ENCODE measurements around the gene DNAAF5.
A peak's percentile ranks its signal among the peaks of the same experiment; 100 is the strongest.

The DNAAF5 gene
- total RNA-seq: 8.9 to 14.5 (median 10.9) reads per million in 4 donors

DNA sequence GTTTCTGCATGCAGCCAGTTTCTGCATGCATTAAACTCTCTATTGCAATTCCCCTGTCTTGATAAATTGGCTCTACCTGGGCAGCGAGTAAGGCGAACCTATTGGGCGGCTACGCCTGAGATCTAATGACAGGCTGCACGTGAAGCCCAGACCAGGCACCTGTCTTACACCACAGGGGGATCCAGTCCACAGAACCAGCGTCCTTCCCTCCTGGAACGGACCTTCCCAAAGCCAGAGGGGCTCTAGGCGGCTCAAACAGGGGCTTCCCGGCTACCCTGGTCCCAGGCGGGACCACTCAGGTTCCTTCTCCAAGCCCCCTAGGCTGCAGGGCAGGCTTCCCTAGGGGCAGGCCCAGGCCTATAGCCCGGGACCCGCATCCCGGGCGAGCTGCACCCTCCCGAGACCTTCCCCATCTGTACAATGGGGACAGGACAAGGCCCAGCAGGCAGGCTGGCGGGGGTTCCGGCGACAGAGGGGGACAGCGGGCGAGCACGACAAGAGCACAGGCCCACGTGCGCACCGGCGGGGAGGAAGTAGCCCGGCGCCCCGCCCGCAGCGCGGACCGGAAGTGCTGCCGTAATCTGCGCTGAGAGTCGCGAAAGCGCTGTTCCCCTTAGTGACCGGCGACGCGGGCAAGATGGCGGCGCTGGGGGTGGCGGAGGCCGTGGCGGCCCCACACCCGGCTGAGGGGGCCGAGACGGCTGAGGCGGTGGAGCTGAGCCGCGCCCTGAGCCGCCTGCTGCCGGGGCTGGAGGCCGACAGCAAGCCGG, at the start of gene DNAAF5:
Gene DNAAF5 (plus strand): TSS at position 616 of the 770 bp plus-strand sequence. CDS start 22 bp downstream, at position 638.
- DNase-seq: peak; percentile 68 to 87 (median 78)

DNA sequence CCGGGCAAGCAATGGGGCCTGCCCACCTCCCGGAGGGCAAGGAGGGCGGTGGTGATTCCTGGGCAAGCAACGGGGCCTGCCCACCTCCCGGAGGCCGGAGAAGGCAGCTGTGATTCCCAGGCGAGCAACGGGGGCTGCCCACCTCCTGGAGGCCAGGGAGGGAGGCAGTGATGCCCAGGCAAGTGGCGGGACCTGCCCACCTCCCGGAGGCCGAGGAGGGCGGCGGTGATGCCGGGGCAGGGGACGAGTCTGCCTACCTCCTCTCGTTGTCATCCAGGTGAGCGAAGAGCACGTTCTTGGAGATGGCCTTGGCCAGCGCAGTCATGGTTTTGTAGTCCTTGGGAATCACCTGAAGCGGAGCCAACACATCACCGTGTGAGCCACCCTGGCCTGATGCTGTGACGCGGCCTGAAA, 49.5 kb upstream of the DNAAF5 start:
- no peak for DNase-seq

DNA sequence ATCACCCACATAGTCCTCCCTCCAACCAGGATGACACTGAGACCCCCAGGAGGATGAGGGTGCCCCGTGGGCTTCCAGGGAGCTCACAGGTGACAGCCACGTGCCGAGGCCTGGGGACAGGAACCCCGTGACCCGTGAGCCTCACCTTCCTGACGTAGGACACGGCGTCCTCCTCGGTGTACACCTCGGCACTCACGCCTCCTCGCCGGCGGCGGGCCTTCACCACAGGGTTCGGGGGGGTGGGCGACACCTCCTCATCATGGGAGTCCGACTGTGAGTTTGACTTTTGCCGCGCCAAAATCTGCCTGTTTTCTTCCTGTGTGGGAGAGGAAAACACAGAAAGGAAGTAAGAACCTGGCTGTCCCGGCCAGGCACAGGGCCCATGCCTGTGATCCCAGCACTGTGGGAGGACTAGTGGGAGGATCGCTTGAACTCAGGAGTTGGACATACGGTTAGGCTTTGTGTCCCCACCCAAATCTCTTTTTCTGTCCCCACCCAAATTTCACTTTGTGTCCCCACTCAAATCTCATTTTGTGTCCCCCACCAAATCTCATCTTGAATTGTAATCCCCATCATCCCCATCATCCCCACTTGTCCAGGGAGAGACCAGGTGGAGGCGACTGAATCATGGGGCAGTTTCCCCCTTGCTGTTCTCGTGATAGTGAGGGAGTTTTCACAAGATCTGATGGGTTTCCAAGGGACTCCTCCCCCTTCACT, 45.9 kb upstream of the DNAAF5 start:
- no peak for DNase-seq

DNA sequence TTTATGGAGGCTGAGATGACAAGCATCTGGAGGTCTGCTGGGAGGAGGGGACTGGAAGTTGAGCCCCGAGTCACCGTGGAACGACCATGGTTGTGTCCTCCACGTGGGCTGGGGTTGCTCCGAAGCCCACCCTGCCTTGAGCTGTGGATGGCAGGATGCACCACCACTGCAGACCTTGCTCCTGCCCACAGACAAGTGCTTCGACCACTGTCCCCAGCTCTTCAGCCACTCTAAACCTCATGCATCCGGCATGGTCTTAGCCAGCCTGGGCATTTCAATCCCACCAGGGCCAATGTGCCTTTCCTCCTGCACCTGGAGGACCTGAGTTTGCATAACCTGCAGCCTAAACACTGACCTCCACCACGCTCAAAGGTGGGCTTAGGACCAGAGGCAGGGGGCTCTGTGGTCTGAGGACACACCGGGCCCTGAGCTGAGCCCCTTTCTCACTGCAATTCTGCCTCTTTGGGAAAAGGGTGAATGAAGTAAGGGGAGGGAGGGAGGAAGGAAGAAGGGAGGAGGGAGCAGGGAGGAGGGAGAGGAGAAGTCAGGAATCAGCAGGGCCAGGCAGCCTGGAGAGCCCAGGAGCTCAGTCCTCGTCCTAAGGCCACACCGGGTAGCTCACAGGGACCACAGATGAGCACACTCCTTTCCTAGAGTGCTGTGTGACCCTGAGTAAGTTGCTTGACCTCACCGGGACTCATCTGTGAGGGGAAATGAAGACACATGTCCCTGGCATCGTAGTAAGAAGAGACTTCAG, 44.8 kb upstream of the DNAAF5 start:
- DNase-seq: no peak

DNA sequence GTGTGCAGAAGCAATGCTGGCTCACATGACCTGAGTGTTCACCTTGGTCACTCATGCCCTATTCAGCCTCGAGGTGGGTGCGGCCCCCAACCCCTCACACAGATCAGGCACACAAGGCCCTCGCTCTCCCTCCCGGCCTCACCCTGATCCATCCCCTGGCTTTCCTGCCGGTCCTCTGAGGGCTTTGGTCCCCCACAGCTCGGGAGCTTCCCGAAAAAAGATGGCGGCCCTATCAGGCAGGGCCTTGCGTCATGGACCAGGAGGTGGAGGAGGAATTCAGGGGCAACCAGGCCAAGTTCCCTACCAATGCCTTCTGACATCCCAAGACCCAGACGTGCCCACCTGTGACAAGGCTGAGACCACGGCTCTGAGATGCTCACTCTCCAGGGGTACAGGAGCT, 43.7 kb upstream of the DNAAF5 start:
- DNase-seq: no peak

DNA sequence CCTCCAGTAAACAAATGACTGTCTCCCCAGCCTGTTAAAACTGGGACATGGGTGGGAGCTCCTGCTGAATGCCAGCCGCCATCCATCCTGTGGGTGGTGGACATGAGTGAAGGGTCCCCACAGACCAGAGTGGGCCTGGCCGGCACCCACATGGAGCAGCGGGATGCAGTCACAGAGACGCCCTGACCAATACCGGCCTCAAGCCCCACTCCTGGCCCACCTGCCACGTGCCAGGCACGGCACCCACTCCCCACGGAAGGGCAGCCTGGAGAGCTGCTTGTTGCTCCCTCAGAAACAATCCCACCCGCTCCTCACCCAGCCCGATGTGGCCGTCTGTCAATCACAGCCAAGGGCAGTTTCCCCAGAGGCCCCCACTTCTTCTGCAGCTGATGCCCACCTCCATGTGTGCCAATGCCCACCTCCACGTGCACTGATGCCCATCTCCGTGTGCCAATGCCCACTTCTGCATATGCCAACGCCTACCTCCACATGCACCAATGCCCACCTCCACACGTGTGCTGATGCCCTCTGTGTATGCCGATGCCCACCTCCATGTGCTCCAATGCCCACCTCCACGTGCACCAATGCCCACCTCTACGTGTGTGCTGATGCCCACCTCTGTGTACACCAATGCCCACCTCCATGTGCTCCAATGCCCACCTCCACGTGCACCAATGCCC, 42.8 kb upstream of the DNAAF5 start:
- DNase-seq: no peak

DNA sequence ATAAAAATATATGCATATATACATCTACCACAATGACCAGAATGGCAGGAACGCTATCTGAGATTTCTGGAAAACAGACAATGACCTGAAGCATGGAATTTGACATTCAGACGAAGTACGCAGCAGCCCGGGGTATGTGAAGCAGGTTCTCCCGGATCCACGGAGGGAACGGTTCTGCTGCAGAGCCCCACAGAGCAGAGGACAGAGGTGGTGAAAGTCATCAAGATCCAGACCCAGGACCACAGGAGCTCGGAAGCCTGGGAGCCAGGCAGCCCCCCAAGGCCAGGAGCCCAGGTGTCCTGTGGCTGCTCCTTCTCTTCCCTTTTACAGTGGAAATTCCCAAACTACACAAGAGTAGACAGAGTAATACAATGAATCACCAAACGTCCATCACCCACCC, 42.1 kb upstream of the DNAAF5 start:
- DNase-seq: no peak

DNA sequence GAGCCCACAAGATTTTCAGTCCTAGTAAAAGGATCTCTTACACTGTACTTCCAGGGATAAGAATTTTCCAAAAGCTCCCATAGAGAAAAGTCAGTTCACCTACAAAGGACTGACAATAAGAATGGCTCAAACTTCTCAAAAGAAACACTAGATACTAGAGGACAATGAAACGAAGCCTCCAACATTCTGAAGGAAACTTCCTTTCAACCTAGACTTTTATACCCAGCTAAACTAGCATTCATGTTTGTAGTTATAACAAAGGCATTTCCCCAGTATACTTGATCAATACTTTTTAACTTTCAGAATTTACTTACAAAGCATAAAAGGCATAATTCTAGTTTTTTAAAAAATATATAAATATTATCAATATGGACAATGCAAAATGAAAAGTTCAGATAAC, 41.0 kb upstream of the DNAAF5 start:
- DNase-seq: no peak

DNA sequence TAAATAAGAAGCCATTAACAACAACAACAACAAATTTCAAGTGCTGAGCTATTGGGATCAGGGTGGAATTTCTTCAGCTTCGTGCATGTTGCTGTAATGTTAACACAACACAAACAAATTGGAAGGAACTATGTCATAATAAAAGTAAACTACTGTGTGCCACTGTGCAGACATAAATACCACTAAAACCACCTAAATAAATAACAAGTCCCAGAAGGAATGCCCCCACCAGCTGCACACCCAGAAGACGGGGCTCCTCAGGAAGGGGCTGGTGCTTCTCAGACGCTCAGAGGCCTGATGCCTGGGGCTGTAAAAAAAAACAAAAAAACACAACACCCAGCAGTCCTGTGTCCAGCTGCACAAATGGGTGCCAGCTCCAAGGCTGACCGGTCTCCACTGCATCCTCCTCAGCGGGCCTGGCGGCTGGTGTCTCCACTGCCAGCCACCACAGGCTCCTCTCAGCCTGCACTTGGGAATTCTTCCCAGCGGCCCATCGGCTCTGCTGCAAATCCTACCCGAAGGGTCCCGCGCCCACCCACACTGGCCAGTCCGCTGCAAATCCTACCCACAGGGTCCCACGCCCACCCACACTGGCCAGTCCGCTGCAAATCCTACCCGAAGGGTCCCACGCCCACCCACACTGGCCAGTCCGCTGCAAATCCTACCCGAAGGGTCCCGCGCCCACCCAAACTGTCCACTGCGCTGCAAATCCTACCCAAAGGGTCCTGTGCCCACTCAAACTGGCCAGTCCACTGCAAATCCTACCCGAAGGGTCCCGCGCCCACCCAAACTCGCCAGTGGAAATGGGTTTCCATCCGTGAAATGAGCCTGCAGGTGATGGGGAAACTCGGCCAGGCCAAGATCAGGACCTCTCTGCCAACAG, 35.8 kb upstream of the DNAAF5 start:
- DNase-seq: no peak

DNA sequence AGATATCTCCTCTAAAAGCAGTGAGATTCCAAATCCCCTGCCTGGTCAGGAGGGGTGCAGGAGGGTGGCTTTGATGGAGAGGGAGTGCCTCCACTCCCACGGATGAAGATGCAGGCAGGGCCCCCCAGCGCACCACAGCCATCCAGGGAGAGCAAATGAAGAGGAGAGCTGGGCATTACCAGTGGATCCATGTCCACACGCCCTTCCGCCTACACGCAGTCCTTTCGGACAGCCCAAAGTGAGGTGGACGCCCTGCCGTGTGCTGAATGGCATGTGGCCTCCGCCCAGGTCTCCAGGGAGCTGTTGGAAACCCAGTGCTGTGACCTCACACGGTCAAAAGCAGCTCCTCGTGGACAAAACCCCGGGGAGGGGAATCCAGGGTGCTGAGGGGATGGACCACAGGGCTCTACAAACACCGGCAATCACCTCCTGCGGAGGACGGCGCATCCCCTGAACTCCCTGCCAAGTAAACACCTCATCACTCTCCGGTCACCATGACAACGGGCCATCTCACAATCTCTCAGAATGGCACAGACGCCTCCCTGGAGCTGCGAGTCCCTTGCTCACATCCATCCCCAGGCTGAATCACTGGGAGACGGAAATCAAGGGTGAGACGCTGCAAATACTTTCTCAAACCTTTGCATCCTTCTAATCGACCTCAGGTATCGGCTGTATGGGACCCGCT, 35.0 kb upstream of the DNAAF5 start:
- DNase-seq: no peak

DNA sequence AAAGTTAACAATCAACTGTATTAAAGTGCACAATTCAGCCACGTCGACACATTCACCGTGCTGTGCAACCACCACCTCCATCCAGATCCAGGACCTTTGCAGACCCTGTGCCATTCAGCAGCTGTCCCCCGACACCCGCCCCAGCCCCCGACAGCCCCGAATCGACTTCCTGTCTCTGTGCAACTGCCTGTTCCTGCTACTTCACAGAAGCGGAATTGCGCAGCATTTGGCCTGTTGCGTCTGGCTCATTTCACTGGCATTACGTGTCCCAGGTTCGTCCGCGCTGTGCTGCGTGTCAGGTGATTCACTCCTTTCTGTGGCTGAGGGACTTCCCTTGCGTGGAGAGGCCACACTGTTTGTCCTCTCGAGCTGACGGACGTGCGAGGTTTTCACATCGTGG, 33.2 kb upstream of the DNAAF5 start:
- no peak for DNase-seq

DNA sequence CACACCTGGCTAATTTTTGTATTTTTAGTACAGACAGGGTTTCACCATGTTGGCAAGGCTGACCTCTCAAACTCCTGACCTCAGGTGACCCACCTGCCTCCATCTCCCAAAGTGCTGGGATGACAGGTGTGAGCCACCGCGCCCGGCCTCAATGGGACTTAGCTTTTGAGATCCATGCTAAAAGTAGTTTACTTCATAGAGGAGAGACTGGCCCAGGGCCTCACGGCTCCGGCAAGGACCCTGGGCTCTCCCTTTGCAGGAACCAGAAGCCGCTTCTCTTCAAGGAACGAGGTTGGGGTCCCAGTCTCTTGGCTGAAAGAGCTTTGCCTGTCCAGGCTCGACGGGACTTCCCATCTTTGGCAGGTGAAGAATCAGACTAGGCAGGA, 30.1 kb upstream of the DNAAF5 start:
- DNase-seq: no peak

DNA sequence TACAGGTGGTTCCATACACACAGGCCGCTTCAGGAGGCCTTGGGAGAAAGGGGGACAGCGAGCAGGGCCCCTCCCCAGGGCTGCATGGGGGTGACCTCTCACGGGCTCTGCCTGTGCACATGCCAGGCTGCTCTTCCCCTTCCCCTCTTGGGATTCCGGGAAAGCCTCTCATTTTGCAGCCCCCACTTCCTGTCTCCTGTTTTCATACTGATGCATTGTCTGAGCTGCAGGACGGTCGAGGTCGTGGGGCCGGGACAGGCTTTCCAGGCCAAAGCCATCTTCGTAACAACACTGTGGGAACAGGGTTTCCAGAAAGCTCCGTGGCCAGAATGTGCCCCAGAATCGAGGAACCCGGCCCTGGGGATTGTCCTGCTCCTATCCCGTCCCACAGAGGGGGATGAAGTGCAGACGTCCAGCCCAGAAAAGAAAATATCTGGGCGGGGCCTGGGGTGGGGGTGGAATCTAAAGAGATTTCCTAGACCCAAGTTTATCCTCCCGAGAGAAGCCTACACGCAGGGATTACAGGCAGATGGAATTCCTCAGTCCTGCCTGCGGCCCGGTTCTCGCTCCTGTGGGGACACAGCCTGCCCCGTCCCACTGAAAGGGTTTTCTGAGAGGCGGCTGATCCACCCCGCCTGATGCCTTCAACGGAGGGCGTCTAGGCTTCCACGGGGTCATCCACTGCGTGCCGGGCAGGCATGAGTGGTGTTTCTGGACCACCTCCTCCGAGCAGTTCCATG, 29.5 kb upstream of the DNAAF5 start:
- no peak for DNase-seq

DNA sequence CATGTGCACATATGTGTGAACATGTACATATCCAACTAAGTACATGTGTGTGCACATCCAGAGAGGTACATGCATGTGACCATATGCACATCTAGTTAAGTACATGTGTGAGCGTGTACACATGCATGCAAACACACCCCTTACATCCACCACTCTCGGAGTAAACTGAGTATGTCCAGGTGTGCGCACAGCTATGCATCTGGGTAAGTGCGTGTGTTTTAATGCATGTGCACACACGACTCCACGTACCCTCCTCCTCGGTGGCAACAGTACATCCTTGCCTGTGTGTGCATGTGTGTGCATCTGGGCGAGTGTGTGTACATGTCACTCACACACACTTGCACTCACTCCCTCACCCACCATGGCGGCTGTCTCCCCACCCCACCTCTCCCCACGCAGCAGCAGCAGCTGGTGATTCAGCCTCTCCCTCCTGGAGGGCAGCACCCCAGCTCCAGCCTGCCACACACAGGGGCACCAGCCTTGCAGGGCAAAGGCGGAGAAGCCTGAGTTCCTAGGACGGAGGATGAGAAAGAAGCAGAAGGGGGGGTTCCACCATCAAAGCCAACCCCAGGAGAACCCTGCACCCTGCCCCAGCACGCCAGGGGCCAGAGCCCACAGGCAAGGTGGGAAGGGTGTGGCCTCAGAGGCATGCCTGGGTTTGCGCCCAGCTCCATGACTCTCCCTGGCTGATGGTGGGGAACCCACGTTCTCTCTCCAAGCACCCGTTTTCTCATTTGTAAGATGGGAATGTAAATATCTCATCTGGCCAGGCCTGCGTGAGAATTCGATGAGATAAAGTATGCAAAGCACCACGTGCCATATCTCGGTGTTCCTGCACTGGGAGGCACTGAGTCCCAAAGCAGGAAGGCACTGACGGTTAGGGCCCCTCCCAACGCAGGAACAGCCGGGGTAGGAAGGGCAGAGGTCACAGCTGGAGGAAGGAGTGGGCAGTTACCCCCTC, 27.7 kb upstream of the DNAAF5 start:
- no peak for DNase-seq

DNA sequence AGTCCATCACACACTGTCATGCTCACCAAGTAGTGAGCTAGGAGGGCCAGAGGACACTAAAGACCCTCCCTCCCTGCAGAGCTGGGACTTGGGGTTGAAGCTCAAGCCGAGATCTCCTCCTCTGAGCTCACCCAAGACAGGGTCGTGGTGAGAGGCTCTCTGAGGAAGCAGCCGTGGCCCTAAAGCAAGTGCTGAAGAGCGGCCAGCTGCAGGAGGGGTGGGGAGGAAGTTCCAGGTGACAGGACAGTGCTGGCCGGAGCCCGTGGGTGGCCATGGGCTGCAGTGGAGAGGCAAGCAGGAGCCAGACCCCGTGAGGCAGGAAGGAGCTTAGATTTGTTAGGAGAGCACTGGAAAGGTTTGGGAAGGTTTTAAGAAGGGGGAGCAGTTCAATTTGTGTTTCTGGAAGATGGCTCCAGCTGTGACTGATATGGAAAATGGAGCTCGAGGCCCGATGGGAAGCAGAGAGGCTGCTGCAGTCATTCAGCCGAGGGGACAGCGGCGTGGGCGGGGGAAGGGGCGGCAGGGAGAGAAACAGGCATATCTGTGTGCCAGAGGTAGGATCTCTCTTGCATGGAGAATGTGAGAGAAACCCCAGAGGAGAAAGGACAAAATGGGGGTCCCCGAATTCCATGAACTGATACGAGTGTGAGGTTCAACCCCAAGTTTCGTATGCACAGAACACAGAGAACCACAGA, 26.9 kb upstream of the DNAAF5 start:
- no peak for DNase-seq

DNA sequence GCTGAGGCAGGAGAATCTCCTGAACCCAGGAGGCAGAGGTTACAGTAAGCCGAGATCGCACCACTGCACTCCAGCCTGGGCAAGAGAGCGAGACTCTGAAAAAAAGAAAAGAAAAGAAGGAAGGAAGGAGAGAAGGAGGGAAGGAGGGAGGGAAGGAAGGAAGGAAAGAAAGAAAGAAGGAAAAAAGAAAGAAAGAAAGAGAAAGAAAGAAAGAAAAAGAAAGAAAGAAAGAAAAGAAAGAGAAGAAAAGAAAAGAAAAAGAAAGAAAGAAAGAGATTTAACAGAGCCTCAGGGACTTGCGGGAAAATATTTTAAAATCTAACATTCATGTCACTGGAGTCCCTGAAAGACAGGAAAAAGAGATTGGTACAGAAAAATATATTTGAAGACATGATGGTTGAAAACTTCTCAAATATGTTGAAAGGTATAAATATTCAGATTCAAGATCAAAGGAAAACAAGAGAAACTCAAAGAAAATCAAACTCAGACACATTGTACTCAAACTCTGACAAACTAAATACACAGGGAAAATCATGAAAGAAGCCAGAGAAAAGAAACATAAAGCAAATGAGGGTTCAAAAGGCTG, 25.3 kb upstream of the DNAAF5 start:
- DNase-seq: no peak

DNA sequence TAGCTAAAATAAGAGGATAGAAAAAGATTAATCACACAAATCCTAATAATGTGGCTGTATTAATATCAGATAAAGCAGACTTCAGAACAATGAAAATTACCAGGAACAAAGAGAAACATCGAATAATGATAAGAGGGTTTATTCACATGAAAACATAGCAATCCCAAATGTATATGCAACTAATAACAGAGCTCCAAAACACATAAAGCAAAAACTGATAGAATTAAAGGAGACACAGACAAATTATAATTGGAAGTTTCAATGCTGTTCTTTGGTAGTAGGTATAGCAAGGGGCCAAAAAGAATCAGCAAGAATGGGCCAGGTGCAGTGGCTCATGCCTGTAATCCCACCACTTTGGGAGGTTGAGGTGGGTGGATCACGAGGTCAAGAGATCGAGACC, 23.4 kb upstream of the DNAAF5 start:
- DNase-seq: no peak

DNA sequence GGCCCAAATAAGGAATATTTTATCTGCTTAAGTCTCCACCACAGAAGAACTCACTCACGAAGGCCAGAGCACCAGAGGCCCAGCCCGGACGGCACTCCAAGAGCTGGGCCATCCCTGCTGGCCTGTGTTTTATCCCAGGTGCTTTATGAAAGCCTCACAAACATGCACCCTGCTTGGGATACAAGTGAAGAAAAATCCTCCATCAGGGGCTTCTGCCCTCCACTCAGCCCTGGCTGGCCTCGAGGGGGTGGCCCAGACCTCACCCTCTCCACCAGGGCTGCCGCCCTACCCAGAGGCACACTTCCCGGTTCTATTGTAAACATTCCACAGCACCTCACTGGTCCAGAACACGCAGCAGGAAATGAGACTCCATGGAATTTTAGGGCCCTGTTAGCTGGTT, 19.8 kb upstream of the DNAAF5 start:
- DNase-seq: no peak
